DMS114 treated with DMSO at 0.1 percent for 48 hours (cell line): ENCODE results near the gene SERPINB11.
"Not testable (repeated sequence)": the region's sequence is repeated elsewhere in the genome, so short reads cannot be mapped to it uniquely, and the experiment has no call there.

ENCODE experiments used
- DNase-seq: peaks from one replicate; lab custom pipeline; 2025; ENCODE audit not compliant: unreplicated experiment; lab: John Stamatoyannopoulos, UW

Gene SERPINB11, protein sequence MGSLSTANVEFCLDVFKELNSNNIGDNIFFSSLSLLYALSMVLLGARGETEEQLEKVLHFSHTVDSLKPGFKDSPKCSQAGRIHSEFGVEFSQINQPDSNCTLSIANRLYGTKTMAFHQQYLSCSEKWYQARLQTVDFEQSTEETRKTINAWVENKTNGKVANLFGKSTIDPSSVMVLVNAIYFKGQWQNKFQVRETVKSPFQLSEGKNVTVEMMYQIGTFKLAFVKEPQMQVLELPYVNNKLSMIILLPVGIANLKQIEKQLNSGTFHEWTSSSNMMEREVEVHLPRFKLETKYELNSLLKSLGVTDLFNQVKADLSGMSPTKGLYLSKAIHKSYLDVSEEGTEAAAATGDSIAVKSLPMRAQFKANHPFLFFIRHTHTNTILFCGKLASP

DNA sequence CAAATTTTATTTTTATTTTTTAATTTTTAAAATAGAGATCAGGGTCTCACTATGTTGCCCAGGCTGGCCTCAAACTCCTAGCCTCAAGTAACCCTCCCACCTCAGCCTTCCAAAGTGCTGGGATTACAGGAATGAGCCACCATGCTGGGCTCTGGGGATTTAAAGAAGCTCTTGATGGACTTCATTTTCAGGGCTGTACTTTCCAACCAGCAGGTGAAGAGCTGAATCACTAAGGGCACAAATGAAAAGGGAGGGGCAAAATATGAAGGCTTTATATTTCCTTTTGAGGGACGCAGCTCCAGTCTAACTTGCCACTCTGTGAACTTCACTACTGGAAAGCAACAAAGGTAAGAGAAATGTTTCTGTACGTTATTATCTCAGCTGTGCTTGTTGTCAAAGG is at the start of gene SERPINB11:
TSS of gene SERPINB11 (plus strand) at position 301 of the 400 bp plus-strand sequence. CDS start 7,234 bp downstream, outside the sequence.
- no peak for DNase-seq

DNA sequence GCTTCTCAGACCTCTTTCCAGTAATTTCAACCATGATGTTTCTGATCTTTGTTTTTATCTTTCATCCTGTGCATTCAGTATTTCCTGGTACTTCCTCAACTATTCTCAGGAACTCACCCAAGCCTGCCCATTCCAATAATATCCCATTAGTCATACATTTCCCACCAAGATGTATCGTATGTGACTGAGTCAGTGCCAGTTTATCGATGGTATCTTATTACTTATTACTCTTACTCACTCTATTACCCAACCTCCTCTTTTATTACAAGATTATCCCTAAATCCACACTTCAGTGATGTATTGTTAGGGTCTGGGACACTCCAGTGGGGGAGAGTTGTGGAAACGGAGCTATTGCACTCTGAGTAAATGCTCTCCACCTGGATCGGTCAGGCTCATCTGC is 43.8 kb upstream of the SERPINB11 start:
- DNase-seq = not testable (repeated sequence)

DNA sequence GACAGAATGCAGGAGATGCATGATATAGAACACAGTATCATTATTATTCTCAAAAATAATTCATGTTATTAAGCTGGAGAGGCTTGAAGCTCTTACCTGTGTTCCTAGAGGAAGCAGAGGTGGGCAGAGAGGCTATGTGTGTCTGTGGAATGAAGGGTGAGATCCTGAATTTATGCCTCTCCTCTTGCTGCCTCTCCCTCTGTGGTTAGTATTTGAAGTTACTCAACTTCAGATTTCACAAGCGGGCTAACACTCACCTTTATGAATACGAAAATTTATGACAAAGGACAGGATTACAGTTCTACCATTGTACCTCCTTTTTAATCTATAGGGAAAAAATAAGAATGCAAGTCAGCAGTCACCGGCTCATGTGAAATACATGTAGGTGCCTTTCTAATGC is 41.0 kb upstream of the SERPINB11 start, which contains the start of gene SERPINB3:
TSS of gene SERPINB3 (minus strand) at position 144 of the 400 bp plus-strand sequence. CDS start 677 bp downstream, outside the sequence.
- DNase-seq = not testable (repeated sequence)

DNA sequence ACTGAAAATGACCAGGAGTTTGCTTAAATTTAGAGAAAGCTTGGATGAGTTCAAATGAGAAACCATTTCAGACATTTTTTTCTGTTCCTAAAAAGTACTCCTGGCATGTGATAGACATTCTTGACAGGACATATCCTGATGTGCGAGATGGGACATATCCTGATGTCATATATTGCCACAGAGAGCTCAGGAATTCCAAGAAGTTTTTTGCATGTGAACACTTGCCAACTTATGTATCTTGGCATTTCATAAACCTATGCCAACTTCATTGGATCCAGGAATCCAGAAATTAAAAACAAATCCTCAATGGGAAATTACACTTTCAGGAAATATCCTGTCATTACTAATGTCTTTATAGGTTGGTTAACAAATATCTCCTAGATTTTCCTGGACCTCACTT is 38.2 kb upstream of the SERPINB11 start:
- DNase-seq = no peak

DNA sequence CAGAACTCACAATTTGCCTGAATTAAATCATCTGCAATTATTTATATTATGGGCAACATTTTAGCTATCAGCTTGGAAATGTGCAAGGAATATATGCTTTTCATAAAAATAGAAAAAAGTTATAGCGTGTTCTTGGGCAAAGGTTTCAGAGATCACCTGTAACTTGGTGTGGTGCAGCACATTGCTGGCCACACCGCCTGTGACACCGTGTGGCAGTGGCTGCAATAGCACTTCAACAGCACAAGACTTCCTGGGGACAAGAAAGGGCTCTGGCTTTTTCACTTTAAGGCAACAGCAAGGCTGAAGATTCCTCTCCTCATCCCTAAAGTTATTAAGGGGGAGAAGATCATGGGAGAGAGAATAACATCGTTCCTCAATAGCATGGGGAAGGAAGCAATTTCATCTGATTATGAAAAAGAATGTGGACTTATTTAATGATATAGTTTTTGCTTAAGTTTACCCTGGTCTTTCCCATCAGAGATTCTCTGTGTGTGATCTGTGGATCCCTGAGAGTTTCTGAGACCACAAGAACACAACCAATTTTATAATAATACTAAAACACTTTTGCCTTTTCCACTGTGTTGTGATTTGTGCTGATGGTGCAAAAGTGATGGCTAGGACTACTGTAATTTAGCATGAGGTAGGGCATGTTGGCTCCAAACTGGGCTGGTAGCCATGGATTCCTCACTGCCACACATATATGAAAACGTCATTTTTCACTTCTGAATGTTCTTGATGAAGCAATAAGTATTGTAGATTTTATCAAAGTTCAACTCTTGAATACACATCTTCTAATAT is 26.0 kb upstream of the SERPINB11 start:
- no peak for DNase-seq

DNA sequence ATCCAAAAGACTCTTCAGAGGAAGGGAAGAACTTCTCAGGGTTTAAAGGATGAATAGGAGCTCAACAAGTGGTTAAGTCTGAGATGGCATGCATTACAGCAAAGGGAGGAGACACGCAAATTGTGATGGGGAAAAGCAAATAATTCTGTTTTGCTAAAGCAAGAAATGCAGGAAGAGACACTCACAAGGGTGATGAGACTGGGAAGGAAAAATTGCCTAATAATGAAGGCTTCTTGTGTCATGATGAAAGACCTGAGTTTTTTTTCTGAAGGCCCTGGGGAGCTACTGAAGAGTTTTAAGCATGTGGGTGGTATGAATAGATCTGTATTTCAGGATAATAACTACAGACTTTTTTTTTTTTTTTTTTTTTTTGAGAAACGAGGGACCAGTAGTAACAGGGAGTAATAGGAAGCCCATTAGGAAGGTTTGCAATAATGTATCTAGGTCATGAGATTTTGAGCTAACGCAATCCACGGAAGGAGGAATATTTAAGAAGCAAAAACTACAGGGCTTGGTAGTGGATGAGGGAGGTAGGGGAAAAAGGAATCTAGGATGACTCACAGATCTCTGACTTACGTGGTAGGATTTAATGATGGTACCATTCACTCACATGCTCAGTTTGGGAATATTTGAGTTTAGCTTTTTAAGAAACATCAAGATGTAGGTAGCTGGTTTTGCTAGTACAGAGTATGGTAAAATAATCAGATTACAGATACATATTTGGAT is 25.1 kb upstream of the SERPINB11 start:
- DNase-seq = no peak

DNA sequence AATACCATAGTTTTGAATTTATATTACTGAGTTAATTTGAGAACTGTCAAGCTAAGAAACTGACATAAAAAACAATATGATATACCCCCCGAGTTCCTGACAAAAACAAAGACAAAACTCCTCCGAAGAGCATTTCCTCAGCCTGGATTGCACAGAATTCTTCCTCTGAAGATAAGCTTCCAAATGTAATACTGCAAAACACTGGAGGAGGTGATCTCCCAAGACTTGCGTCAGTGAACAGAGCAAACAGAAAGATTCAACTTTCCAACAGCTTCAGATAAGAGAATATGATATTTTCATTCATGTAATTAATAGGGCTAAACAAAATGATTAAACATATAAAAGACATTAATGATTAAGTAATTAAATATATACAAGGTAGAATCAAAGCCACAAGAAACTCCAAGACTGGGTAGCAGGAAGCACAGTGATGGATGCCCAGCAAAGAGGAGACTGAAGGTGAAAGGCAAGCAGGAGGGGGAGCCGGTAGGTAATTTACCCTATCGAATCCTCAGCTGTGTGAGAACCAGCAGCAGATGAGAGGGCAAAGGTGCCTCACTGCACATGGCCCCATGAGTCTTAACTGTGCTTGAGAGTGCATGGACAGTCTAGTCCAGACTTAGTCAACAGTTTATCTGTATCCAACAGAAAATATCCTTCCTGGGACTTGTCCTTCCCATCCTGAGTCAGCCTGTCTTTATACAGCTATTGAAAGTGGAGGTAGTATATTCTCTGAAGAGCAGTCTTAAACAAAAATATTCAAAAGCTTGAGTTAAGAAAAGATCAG is 22.7 kb upstream of the SERPINB11 start:
- DNase-seq = no peak

DNA sequence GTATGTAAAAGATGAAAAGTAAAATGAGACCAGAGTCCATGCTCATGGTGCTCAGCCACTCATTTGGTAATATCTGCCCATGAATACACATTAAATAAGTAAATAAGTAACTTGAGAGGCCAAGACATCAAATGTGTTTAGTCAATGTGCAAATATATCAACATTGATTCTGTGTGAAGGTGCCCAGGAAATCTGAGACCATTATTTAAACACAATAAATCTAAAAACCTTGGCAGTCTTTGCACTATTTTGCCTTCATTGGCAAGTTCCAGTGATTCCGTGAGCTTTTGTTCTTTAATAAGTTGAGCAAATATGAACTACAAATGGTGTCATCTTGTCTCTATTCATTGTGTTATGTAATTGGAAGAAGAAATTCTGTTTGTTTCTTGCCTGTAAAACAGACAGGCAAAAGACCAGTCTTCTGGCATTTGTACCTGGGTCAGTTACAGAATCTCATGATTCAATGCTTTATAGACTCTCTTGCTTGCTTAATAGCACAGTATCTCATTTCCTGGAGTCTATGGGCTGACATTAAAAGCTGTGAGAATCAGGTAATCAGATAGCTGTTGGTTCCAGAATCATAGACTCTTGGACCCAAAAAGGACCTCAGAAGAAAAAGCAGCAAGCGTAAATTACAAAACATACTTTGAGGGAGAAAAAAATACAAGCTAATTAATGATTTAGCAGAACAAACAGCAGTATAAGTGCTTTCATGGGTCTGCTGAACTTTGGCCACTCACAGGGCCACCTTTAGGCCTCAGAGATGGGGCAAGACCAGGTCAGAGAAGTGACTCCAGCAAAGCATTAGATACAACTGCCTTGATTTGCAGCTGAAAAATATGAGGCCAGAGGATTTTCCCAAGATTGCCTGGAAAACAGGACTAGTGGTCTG is 21.1 kb upstream of the SERPINB11 start:
- no peak for DNase-seq

DNA sequence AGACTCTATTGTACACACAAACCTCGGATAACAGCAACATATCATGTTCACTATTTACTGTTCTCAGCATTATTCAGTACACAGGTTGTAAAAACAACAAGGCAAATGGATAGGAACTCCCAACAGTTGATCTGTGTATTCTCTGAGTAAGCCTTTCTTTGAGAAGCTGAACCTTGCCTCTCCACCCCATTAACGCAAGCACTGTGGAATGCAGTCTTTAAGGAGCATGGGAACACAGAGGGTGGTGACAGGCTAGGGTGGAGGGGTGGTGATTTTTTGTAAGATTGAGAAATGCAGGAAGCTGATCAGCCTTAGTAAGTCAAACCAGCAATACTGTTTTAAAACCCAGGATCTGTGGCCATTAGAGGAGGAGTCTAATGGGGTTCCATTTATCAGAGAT is 19.6 kb upstream of the SERPINB11 start:
- DNase-seq = no peak

DNA sequence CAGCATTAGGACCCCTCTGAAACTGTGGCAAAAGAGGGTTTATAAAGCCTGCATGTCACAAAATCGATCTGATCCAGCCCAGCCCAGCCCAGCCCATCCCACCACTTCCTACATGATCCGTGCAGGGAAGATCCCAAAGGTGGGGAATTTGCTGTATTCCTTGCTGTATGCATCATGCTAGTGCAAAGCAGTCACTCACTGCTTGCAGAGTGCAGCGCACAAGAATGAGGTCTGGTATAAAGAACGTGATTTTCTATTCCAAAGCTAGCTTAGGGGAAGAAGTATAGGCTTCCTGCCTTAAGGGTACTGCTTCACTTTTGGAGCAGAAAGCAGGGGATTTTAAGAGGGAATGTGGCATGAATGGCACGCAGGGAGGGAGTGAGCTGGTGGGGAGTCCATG is 18.9 kb upstream of the SERPINB11 start:
- no peak for DNase-seq

DNA sequence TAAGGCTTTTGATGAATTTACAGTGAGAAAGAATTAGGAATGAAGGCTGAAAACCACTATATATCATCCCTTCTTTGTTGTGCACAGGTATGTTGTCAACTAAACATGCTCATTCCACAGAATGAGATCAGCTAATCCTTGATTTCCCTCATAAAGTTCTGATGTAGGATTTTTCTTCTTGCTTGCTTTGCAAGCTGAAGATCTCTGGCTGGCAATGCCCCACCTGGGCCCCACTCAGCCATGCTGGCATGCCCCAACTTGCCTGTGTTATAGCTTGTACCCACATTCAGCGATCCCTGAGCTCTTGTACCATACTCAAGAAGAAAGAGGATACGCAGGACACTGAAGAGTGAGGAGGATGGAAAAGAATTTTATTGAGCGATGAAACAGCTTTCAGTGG is 18.0 kb upstream of the SERPINB11 start:
- DNase-seq = no peak

DNA sequence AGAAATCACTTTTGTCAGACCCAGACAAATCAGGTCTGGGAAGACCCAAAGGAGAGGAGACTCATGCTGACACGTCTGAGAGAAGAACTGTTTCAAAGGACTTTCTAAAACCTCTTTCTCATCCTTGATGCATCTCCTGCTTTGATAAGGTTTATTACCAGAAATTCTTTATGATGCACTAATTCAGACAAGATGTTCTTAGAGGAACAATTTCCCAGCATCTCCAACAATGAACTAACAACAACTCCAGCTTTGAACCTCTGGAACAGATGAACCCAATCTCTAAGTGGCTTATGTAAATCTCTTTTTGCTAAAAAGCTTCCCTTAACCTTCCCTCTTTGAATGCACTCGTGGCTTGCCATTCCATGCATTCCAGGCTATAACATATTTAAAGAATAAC is 15.9 kb upstream of the SERPINB11 start:
- DNase-seq = no peak

DNA sequence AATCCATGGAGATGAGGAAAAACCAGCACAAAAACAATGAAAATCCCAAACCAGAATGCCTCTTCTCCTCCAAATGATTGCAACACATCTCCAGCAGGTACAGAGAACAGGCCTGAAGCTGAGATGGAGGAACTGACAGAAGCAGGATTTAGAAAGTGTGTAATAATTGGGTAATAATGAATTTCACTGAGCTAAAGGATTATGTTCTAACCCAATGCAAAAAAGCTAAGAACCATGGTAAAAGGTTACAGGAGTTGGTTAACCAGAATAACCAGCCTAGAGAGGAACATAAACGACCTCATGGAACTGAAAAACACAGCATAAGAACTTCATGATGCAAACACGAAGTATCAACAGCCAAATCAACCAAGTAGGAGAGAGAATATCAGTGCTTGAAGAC is 13.7 kb upstream of the SERPINB11 start:
- no peak for DNase-seq

DNA sequence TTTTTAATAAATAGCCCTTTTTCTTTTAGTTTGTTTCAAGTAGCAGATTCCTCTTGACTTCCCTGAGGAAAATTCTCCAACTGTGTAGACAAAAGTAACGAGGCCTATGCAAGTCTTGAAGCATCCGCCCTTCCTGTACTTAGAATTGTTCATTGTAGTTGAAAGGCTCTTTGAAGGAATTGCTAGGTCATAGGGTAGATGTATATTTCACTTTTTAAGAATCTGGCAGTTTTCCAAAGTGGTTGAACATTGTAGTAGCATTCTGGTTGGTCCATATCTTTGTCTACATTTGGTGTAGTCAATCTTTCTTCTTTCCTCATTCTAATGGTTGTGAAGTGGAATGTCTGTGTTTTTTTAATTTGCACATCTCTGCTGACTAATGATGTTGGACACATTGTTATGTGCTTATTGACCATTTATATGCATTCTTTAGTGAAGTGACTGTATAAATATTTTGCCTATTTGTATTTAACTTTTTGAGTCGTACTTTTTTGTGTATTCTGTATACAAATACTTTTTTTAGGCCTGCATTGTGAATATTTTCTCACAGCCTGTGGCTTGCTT is 5.6 kb upstream of the SERPINB11 start:
- no peak for DNase-seq

DNA sequence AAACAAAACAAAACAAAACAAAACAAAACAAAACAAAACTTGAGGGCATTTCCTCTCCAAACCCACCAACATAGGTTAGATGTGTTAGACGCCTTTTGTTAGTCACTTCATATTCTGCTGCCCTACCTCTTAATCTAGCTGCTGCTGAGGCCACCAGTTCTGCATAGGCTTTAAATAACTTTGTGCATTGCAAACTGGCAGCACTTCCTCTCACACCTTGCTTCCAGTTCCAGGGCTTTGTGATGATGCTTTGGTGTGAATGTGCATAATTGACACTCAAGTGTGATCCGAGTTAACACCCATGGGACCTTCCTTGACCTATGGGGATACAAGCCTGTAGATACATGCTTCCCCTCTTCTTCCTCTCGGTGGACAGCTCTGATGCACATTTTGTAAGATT is 2.3 kb upstream of the SERPINB11 start:
- no peak for DNase-seq

DNA sequence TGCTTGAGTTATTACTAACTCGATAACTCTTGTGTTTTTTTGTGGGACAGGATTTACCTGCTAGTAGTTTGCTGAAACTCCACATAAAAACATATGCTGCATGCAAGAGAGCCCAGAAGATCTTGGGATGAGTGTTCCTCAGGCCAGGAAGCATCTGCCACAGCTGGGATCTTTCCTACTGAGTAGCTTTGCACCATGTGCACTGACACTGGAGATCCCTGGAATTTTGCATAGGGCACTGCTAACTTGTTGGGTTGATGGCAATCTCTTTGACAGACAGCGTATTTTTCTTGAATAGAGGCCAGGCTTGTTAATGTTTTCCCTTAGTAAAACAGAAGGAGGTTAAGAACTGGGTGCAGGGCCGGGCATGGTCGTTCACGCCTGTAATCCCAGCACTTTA is 808 bp upstream of the SERPINB11 start:
- no peak for DNase-seq

DNA sequence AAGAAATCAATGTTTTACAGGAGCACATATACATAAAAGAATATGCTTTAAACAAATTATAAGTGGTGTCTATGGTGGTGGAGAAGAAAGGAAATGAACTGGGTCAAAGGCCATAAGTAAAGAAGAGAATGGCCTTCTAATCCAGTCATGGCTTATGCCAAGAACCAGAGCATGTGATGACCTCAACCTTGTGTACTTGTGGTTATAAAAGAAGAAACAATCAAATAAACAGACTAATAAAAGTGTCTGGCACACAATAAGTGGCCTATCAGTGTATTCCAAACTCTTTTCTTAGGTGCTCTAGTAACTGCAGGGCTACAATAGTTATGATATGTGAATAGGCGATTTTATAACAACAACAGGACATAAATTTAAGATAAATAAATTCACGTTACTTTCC is 2.6 kb downstream of the SERPINB11 start:
- no peak for DNase-seq

DNA sequence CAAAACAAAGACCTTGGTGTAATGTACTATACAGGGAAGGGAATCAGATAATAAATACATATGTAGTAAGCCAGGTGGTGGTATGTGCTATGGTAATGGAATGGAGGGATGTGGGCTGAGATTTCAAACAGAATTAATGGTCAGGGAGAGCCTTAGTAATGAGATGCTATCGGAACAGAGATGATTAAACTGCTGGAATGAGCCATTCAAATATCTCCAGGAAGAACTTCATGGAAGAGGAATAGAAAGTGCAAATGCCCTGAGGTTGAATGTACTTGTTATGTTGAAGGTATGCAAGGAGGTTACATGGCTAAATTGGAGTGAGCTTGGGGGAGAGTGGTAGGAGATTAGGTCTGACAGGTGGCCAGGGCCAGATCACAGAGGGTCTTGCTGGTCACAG is 5.1 kb downstream of the SERPINB11 start:
- no peak for DNase-seq

DNA sequence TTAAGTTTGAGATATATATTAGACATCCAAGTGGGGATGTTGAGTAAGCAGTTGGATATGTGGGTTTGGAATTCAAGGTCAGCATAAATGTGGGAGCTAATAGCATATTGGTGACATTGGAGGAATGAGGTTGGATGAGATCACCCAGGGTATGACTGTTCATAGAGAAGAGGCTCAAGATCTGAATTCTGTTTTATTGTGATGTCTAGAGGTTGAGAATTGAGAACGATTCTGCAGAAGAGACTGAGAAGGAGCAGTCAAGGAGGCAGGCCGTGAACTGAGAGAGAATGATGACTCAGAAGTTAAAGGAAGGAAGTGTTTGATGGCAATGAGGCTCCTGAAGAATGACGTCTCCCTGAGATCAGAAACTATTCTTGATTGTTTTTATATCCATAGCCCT is 5.9 kb downstream of the SERPINB11 start:
- no peak for DNase-seq
